Adipocyte (in vitro differentiated cells): ENCODE results near the gene RMRP.

Experiments
- DNase-seq: peaks from one replicate; pipeline ENCODE4 v3.0.0-alpha.2; 2015; ENCODE audit warnings: low read depth
- H3K27me3 ChIP-seq: replicated peaks from 2 replicates; pipeline ENCODE4 v1.7.0; 2013; ENCODE audit warnings: mild to moderate bottlenecking, low read length, moderate library complexity; ENCODE audit not compliant: control insufficient read depth, insufficient read depth
- H3K36me3 ChIP-seq: 2 replicates; pipeline ENCODE4 v1.7.0; 2013; ENCODE audit warnings: low read length, mild to moderate bottlenecking, moderate library complexity; ENCODE audit not compliant: control insufficient read depth, insufficient read depth, severe bottlenecking
- H3K4me1 ChIP-seq: 2 replicates; pipeline ENCODE4 v1.7.0; 2013; ENCODE audit warnings: mild to moderate bottlenecking, low read length, moderate library complexity; ENCODE audit not compliant: control insufficient read depth, insufficient read depth
- H3K4me3 ChIP-seq: 2 replicates; pipeline ENCODE4 v1.7.0; 2013; ENCODE audit warnings: mild to moderate bottlenecking, low read length, moderate library complexity
- H3K9ac ChIP-seq: 2 replicates; pipeline ENCODE4 v1.7.0; 2013; ENCODE audit warnings: mild to moderate bottlenecking, low read length, moderate library complexity
- H3K9me3 ChIP-seq: 2 replicates; pipeline ENCODE4 v1.7.0; 2013; ENCODE audit warnings: mild to moderate bottlenecking, low read length, moderate library complexity; ENCODE audit not compliant: control insufficient read depth

The RMRP gene

DNA sequence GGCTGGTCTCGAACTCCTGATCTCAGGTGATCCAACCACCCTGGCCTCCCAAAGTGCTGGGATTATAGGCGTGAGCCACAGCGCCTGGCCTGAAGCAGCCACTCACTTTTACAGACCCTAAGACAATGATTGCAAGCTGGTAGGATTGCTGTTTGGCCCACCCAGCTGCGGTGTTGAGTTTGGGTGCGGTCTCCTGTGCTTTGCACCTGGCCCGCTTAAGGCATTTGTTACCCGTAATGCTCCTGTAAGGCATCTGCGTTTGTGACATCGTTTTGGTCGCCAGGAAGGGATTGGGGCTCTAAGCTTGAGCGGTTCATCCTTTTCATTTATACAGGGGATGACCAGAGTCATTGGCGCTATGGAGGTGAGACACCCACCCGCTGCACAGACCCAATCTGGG lies 17.4 kb upstream of the RMRP start:
- Histone ChIP-seq H3K9ac (no peak overlapping the region), H3K4me3 (peak overlapping the region; percentile 74), H3K4me1 (peaks cover 5% of the 10 kb centered on the region), H3K27me3 (no peaks in the 10 kb centered on the region), H3K9me3 (no peaks in the 10 kb centered on the region), H3K36me3 (no peaks in the 10 kb centered on the region)
- DNase-seq: no peak

DNA sequence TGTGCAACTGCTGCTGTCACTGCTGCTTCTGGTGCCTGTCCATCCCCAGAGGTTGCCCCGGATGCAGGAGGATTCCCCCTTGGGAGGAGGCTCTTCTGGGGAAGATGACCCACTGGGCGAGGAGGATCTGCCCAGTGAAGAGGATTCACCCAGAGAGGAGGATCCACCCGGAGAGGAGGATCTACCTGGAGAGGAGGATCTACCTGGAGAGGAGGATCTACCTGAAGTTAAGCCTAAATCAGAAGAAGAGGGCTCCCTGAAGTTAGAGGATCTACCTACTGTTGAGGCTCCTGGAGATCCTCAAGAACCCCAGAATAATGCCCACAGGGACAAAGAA lies 16.2 kb upstream of the RMRP start:
- Histone ChIP-seq H3K4me1 (peaks cover 5% of the 10 kb centered on the region), H3K9me3 (no peaks in the 10 kb centered on the region), H3K4me3 (no peak overlapping the region), H3K36me3 (no peaks in the 10 kb centered on the region), H3K27me3 (no peaks in the 10 kb centered on the region), H3K9ac (no peak overlapping the region)
- no peak for DNase-seq

DNA sequence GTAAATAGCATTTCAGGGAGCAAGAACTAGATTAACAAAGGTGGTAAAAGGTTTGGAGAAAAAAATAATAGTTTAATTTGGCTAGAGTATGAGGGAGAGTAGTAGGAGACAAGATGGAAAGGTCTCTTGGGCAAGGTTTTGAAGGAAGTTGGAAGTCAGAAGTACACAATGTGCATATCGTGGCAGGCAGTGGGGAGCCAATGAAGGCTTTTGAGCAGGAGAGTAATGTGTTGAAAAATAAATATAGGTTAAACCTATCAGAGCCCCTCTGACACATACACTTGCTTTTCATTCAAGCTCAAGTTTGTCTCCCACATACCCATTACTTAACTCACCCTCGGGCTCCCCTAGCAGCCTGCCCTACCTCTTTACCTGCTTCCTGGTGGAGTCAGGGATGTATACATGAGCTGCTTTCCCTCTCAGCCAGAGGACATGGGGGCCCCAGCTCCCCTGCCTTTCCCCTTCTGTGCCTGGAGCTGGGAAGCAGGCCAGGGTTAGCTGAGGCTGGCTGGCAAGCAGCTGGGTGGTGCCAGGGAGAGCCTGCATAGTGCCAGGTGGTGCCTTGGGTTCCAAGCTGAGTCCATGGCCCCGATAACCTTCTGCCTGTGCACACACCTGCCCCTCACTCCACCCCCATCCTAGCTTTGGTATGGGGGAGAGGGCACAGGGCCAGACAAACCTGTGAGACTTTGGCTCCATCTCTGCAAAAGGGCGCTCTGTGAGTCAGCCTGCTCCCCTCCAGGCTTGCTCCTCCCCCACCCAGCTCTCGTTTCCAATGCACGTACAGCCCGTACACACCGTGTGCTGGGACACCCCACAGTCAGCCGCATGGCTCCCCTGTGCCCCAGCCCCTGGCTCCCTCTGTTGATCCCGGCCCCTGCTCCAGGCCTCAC lies 15.6 kb upstream of the RMRP start, which contains the start of gene CA9:
Gene CA9 (plus strand): TSS at position 797 of the 893 bp plus-strand sequence. CDS start 32 bp downstream, at position 829.
- H3K36me3 ChIP-seq: no peaks in the 10 kb centered on the region
- peaks cover 5% of the 10 kb centered on the region for H3K4me1 ChIP-seq
- no peaks in the 10 kb centered on the region for H3K9me3 ChIP-seq
- H3K9ac ChIP-seq: no peak within 1 kb of the TSS
- no peaks in the 10 kb centered on the region for H3K27me3 ChIP-seq
- H3K4me3 ChIP-seq: no peak within 1 kb of the TSS
- DNase-seq: no peak

DNA sequence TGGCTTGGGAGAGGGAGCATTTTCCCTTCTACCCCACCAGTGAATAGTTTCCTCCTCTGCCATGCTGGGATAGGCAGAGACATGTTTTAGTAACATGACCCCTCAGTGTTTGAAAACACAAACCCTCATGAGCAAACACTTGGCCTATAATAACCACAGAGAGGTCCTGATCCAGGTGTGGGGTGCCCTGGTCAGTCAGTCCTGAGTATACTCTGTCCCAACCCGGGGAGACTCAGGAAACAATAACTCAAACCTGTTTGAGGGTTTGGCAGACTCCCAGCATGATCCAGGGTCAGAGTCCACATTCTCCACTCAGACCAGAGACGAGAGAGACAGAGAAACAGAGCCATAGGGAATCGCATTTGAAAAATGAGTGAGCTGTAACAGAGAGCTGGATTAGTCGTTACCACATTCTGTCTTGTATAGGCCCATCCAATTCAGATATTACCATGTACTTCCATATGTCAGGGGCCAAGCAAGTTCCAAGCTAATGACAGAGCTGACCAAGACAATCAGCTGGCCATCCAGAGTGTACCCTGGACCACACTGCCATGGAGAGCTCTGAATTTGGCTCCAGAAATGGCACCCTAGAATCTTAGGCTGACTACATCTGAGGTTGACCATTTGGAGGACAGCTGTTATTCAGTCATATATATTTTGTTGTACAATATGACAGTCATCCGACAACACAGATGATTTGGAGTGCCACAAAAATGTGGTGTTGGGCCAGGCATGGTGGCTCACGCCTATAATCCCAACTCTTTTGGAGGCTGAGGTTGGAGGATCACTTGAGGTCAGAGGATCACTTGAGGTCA lies 11.7 kb upstream of the RMRP start:
- Histone ChIP-seq H3K4me3 (no peak overlapping the region), H3K9me3 (no peaks in the 10 kb centered on the region), H3K36me3 (no peaks in the 10 kb centered on the region), H3K9ac (no peak overlapping the region), H3K27me3 (no peaks in the 10 kb centered on the region), H3K4me1 (peaks cover 7% of the 10 kb centered on the region)
- DNase-seq: no peak

DNA sequence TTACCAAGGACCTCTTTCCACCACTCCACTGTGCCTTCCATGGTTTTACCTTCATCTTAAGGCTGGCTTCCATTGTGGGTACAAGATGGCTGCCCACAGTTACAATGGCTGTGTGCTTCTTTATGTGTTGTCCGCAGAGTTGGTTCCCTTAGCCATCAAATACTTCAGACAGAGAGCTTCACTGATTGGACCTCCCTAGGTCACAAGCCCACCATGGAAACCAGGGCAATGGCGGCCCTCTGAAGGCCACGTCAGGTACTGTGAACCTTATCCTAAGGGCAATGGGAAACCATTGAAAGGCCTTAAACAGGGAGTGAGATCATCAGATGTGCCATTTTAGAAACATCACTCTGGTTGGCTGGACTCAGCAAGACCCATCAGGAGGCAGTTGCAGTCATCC lies 10.1 kb upstream of the RMRP start:
- DNase-seq: no peak
- H3K4me3 ChIP-seq: no peak overlapping the region
- no peak overlapping the region for H3K9ac ChIP-seq

DNA sequence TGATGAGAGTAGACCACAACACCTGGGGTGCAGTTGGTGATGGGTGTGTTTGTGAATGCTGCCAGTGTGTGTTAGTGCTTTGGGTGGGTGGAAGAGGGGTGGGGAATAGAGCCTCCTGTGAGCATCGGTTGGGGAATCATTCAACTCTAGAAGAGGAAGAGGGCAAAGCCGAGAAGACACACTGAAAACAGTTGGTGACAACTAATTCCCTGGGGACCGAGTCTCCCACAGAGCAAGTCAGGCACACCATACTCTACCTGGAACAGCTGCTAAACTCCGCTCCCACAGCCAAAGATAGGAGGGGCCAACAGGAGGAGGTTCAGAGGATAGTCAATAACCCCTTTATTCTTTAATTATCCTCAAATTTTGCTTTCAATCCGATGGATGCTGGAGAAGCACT lies 8.7 kb upstream of the RMRP start:
- no peaks in the 10 kb centered on the region for H3K9me3 ChIP-seq
- DNase-seq: no peak
- no peaks in the 10 kb centered on the region for H3K27me3 ChIP-seq
- no peak overlapping the region for H3K9ac ChIP-seq
- peaks cover 4% of the 10 kb centered on the region for H3K36me3 ChIP-seq
- no peak overlapping the region for H3K4me3 ChIP-seq
- peaks cover 11% of the 10 kb centered on the region for H3K4me1 ChIP-seq

More for the DNA sequence above, 10.1 kb upstream of the RMRP start:
- peaks cover 7% of the 10 kb centered on the region for H3K4me1 ChIP-seq
- no peaks in the 10 kb centered on the region for H3K9me3 ChIP-seq
- no peaks in the 10 kb centered on the region for H3K27me3 ChIP-seq
- H3K36me3 ChIP-seq: no peaks in the 10 kb centered on the region

DNA sequence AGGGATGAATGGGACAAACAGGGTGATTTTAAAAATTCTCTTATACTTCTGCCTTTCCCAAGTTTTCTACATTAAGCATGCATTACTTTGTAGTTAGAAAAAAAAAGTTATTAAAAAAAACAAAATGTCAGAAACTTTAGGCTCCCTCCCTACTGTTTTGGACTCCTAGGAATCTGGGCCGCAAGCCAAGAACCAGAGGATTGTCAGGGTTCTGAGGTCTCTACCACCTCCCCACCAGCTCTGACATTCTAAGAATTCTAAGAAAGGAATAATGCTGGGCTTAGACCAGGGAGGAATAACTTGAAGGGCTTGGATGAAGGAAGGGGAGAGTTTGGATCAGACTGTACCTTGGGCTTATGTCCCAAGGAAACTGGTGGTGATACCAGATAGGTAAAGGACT lies 8.2 kb upstream of the RMRP start:
- Histone ChIP-seq H3K4me3 (no peak overlapping the region), H3K36me3 (peaks cover 9% of the 10 kb centered on the region)
- no peak for DNase-seq

DNA sequence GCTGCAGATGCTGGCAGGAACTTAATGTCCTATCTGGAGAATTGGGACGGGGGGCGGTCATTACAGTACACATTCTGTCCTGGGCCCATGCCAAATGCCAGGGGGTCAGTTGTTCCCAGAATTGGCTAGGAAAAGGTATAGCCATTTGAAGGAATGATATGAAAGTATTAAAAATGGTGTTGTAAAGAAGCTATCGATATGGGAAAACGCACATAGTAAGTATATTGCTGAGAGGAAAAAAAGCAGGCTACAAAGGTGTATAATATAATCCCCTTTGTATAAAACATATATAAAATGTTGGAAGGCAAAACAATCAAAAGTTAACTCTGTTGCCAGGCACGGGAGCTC lies 7.6 kb upstream of the RMRP start:
- Histone ChIP-seq H3K4me3 (peak overlapping the region; percentile 86), H3K36me3 (peaks cover 15% of the 10 kb centered on the region), H3K9ac (peak overlapping the region; percentile 85), H3K4me1 (peaks cover 23% of the 10 kb centered on the region), H3K27me3 (no peaks in the 10 kb centered on the region), H3K9me3 (no peaks in the 10 kb centered on the region)
- no peak for DNase-seq

More for the DNA sequence above, 8.2 kb upstream of the RMRP start:
- no peaks in the 10 kb centered on the region for H3K9me3 ChIP-seq
- H3K4me1 ChIP-seq: peaks cover 17% of the 10 kb centered on the region
- no peak overlapping the region for H3K9ac ChIP-seq
- H3K27me3 ChIP-seq: no peaks in the 10 kb centered on the region

DNA sequence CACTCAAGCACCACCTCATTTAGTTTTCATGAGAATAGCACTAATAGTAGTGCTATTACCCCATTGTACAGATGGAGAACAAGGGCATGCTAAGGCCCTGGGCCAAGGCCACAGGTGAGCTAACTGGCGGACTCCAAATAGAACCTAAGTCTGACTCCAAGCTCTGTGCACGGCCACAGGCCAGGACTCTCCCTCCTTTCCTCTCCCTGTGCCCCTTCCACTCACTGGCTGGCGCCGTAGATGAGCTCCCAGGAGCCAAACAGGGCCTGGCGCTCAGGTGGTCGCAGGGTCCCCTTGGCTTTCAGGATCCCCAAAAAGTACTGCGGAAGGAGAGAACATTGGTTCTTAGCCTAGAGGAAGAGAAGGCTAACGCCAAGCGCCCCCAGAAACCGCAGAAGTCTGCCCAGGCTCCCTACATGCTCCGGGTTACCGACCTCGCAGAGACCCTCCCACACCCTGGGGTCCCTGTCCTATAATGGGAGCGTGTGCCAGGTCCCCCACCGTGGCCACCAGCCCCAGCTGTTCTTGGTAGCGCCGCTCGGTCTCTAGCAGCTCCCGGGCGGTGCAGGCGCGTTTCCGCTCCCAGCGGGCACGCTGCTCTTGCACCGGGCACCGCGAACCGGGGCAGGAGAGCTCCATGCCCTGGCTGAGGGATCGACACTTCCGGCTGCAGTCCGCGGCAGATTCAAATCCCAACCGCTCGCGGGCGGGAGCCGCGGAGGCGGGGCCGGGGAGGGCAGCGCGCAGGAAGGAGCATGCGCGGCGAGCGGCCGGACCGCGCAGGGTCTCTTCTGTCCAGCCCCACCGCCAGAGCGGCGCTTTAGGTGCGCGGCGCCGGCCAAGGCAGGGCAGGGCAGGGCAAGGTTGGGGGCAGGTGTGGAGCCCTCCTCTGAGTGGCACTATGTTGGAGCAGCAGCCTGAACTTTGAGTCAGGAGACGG lies 7.0 kb upstream of the RMRP start, which contains the start of gene ARHGEF39:
Gene ARHGEF39 (minus strand): TSS at position 665 of the 940 bp plus-strand sequence. CDS start 26 bp downstream, at position 639.
- Histone ChIP-seq H3K27me3 (no peaks in the 10 kb centered on the region), H3K9ac (peak within 1 kb of the TSS; percentile 85), H3K9me3 (no peaks in the 10 kb centered on the region), H3K36me3 (peaks cover 20% of the 10 kb centered on the region), H3K4me3 (peak within 1 kb of the TSS; percentile 86), H3K4me1 (peaks cover 29% of the 10 kb centered on the region)
- peak; percentile 93 for DNase-seq

DNA sequence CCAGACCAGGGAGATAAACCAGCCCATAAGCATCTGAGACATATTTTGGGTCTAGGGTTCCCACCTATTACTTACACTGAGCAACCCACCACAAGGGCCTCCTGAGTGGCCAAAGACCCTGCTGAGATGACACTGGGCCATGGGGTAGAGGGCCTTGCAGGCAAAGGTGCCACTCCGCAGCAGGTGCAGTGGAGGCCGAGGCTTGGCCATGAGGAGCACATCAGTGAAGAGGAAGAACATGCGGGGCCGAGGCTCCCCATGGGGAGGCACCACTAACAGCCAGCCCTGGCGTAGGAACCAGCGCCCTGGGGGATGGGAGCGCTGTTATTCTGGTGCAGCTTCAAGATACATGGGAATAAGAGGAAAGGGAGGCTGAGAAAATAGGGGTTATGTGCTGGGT lies 4.6 kb upstream of the RMRP start:
- H3K4me3 ChIP-seq: no peak overlapping the region
- H3K4me1 ChIP-seq: peaks cover 35% of the 10 kb centered on the region
- no peaks in the 10 kb centered on the region for H3K9me3 ChIP-seq
- no peaks in the 10 kb centered on the region for H3K27me3 ChIP-seq
- H3K36me3 ChIP-seq: peaks cover 20% of the 10 kb centered on the region
- DNase-seq: no peak
- no peak overlapping the region for H3K9ac ChIP-seq
